Heart right ventricle (tissue), 16 donors: ENCODE measurements around the gene CLTCL1. TPM values are rescaled to one million over a fixed set of nuclear protein-coding genes. Genes with fewer than 3 reads are reported as not detected.

ENCODE experiments used
- ATAC-seq, 8 donors: fragments of 200-7000 bp; cut with Tn5 transposase; one replicate each; pipeline ENCODE4 v1.9.1; 2020; ENCODE audit warnings: mild to moderate bottlenecking in 8 of 8, moderate library complexity in 8 of 8, moderate number of reproducible peaks in 1 of 8
- DNase-seq, 2 donors: peaks; one replicate each; pipeline ENCODE4 v3.0.0-alpha.2; 2020
- H3K27ac ChIP-seq, 10 donors: fragments of 200-600 bp; sonication (generic) in 2 of 10; one replicate each; pipeline versions ENCODE4 v1.5.0 to v1.8.0; 2020 to 2022; ENCODE audit warnings: mild to moderate bottlenecking in 3 of 10
- H3K27me3 ChIP-seq, 7 donors: fragments of 200-600 bp; one replicate each; pipeline ENCODE4 v1.8.0; 2021 to 2022; ENCODE audit warnings: mild to moderate bottlenecking in 2 of 7
- H3K36me3 ChIP-seq, 9 donors: fragments of 200-600 bp; sonication (generic) in 1 of 9; one replicate each; pipeline versions ENCODE4 v1.5.0 to v1.8.0; 2020 to 2022; ENCODE audit warnings: mild to moderate bottlenecking in 2 of 9
- H3K4me1 ChIP-seq, 9 donors: fragments of 200-600 bp; sonication (generic) in 1 of 9; one replicate each; pipeline versions ENCODE4 v1.5.0 to v1.8.0; 2020 to 2022; ENCODE audit warnings: mild to moderate bottlenecking in 4 of 9
- H3K4me3 ChIP-seq, 10 donors: fragments of 200-600 bp; sonication (generic) in 2 of 10; one replicate each; pipeline versions ENCODE4 v1.5.0 to v1.8.0; 2020 to 2022; ENCODE audit warnings: mild to moderate bottlenecking in 7 of 10, moderate library complexity in 2 of 10
- H3K9me3 ChIP-seq, 11 donors: fragments of 200-600 bp in 10 of 11; sonication (generic) in 2 of 11; one replicate each; pipeline versions ENCODE4 v1.5.0 to v1.8.0; 2013 to 2022; ENCODE audit warnings: mild to moderate bottlenecking in 2 of 11, control low read depth in 1 of 11, moderate library complexity in 1 of 11
- CTCF ChIP-seq, 9 donors: fragments of 200-600 bp; sonication (generic) in 2 of 9; IDR thresholded peaks; one replicate each; pipeline versions ENCODE4 v1.5.0 to v1.8.0; 2021 to 2022; ENCODE audit warnings: antibody characterized with exemption in 9 of 9, mild to moderate bottlenecking in 5 of 9, moderate library complexity in 1 of 9
- WGBS, 2 donors: extraction: QIAGEN DNeasy Blood & Tissue Kit; methylation state at CpG; one replicate each; pipeline ENCODE4 v1.1.7; 2013; ENCODE audit warnings: inconsistent platforms in 1 of 2; 5-methylcytosine and 5-hydroxymethylcytosine counted together
- intact Hi-C, 10 donors: fragments of 100-400 bp; cut with DNase I; formaldehyde crosslinking; loops; one replicate each; pipeline versions ENCODE4 v1.11.1 to v1.14.2; 2022
- polyA plus RNA-seq, 2 donors: library from polyadenylated mRNA; stranded (reverse); fragments of 200-250 nt; gene quantifications; one replicate each; pipeline ENCODE4 v1.2.3, GENCODE V29; 2013
- total RNA-seq, 10 donors: library from RNA; stranded (reverse); fragmentation: NEBNext Ultra II Directional in 3 of 10; extraction: Animal tissue kit (Norgen Biotek cat#: 25700) in 3 of 10; gene quantifications; one replicate each; pipeline versions ENCODE4 v1.2.1 to v1.2.4, GENCODE V29; 2021 to 2023
- donor health status: Arrhythmogenic right ventricular cardiomyopathy.
- donor health status: ischemic (EF 13 %, LVEDD 7.1; RV severe dilation, severe dysfunction).
- donor health status: healthy with polysubstance abuse.
- donor health status: DM: no; HTN: yes; CAD: no.
- donor health status: DM: no; HTN: no; CAD: no.
- donor health status: ischemic (EF 25% LVEDD 6.9; RV normal size, moderate dysfunction).
- donor health status: ischemic (EF 25% LVEDD 5.7; RV mildly dilated, moderate dysfunction).
- donor health status: healthy.
- donor health status: DM: yes; HTN: yes; CAD: no.
- donor health status: Ischemic cardiomyopathy.
- donor health status: ischemic (EF 35%, LVEDD 5.7; RV mildly dilated, moderate dysfunction).
- donor health status: nonischemic (EF 11% LVEDD 7.7; RV severe dilation, severe dysfunction).
- donor health status: DM: yes; HTN: yes; CAD: no.
- donor health status: PGD.
- donor health status: ischemic (EF 29% LVEDD 5.4; RV normal size, mild dysfunction).
- donor health status: nonischemic (EF 23%, LVEDD 6.1; RV moderate dilation, normal function).

The CLTCL1 gene
- total and polyA plus RNA-seq, 12 donors = 5.4 to 21.9 (median 13.1) TPM

- H3K27ac ChIP-seq = no peak overlapping the region
- no peaks in the 10 kb centered on the region for H3K9me3 ChIP-seq
- intact Hi-C loops = no loop called here
- no peaks in the 10 kb centered on the region for H3K4me1 ChIP-seq
- no peak overlapping the region for H3K4me3 ChIP-seq
- no peaks in the 10 kb centered on the region for H3K27me3 ChIP-seq
- no peak for TF ChIP-seq CTCF (IDR thresholded peaks at IDR 0.05)
- ATAC-seq (no peak), DNase-seq (peak in 1 of 2 donors; percentile 4)
- 81 to 86% methylated on average over 8 of the region's 8 CpGs for WGBS, 2 donors
- peaks cover 0 to 33% (median 15%) of the 10 kb centered on the region in 9 donors for H3K36me3 ChIP-seq
These were observed 161.6 kb downstream of the CLTCL1 start for GRCh38 chr22:19129871-19130270.

Other genes with a start within 250 kb of the CLTCL1 start
- 10 to 100 TPM; 27.0 to 58.0 (median 42.2) TPM for gene DGCR2, start 169.3 kb downstream of the CLTCL1 start, total RNA-seq
- 10 to 100 TPM; 17.0 to 28.5 TPM for gene DGCR2, start 169.3 kb downstream of the CLTCL1 start, polyA plus RNA-seq
- under 1 TPM in 1 of 10 donors, not detected in 9; 0.19 TPM for gene TSSK2, start 160.4 kb downstream of the CLTCL1 start, total RNA-seq
- under 1 TPM; 0.14 to 0.37 TPM for gene TSSK2, start 160.4 kb downstream of the CLTCL1 start, polyA plus RNA-seq
- gene ESS2, start 147.1 kb downstream of the CLTCL1 start, total RNA-seq = 10 to 100 TPM in 3 of 10 donors, 1 to 10 TPM in 7; 7.5 to 11.5 (median 9.2) TPM
- 10 to 100 TPM; 12.4 to 14.3 TPM for gene ESS2, start 147.1 kb downstream of the CLTCL1 start, polyA plus RNA-seq
- not detected for gene GSC2, start 141.4 kb downstream of the CLTCL1 start, total RNA-seq
- not detected for gene GSC2, start 141.4 kb downstream of the CLTCL1 start, polyA plus RNA-seq
- 10 to 100 TPM; 14.8 to 29.1 (median 19.9) TPM for gene SLC25A1, start 113.0 kb downstream of the CLTCL1 start, total RNA-seq
- 10 to 100 TPM; 23.1 to 31.9 TPM for gene SLC25A1, start 113.0 kb downstream of the CLTCL1 start, polyA plus RNA-seq
- 10 to 100 TPM; 11.4 to 23.2 (median 18.3) TPM for gene HIRA, start 140.0 kb upstream of the CLTCL1 start, total RNA-seq
- 10 to 100 TPM in 1 of 2 donors, 1 to 10 TPM in 1; 3.1 to 10.8 TPM for gene HIRA, start 140.0 kb upstream of the CLTCL1 start, polyA plus RNA-seq
- 10 to 100 TPM; 49.2 to 89.9 (median 54.9) TPM for gene MRPL40, start 140.8 kb upstream of the CLTCL1 start, total RNA-seq
- gene MRPL40, start 140.8 kb upstream of the CLTCL1 start, polyA plus RNA-seq = 100 to 1,000 TPM in 1 of 2 donors, 10 to 100 TPM in 1; 57.8 to 117 TPM
- gene C22orf39, start 156.0 kb upstream of the CLTCL1 start, total RNA-seq = 100 to 1,000 TPM in 1 of 10 donors, 10 to 100 TPM in 9; 47.7 to 123 (median 66.2) TPM
- gene C22orf39, start 156.0 kb upstream of the CLTCL1 start, polyA plus RNA-seq = 10 to 100 TPM; 41.7 to 42.3 TPM
- 10 to 100 TPM; 31.5 to 63.8 (median 43.3) TPM for gene UFD1, start 187.5 kb upstream of the CLTCL1 start, total RNA-seq
- 10 to 100 TPM; 55.3 to 79.4 TPM for gene UFD1, start 187.5 kb upstream of the CLTCL1 start, polyA plus RNA-seq
- gene CDC45, start 188.2 kb upstream of the CLTCL1 start, total RNA-seq = 1 to 10 TPM in 2 of 10 donors, under 1 TPM in 4, not detected in 4; 0.21 to 3.4 (median 0.69) TPM
- under 1 TPM; 0.15 to 0.54 TPM for gene CDC45, start 188.2 kb upstream of the CLTCL1 start, polyA plus RNA-seq
- 10 to 100 TPM; 19.8 to 72.7 (median 35.6) TPM for gene CLDN5, start 232.7 kb upstream of the CLTCL1 start, total RNA-seq
- gene CLDN5, start 232.7 kb upstream of the CLTCL1 start, polyA plus RNA-seq = 100 to 1,000 TPM in 1 of 2 donors, 10 to 100 TPM in 1; 77.3 to 102 TPM